Measurements from ENCODE around the gene NFKBIE.

Gene NFKBIE

DNA sequence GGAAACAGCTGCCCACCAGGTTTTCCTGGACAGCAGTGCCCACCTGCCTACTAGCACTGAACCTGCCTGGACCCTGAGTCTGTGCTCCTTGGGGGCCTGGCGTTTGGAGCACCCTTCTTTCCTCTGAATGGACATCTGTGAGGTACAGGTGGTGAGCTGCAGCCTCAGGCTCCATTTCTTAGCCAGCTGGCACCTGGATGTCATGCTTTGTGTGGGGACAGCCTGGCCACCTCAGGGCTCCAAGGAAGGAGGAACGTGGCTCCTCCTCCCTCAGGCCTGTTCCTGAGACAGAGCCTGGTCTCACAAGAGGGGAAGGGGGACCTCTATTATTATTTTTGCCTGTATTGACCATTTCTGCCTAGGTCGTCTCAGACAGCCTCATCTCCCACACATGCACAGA is 13.0 kb upstream of the NFKBIE start:
- TF ChIP-seq EGR1 (IDR thresholded peaks at IDR 0.05): no peak
- TF ChIP-seq, protein P1, sequence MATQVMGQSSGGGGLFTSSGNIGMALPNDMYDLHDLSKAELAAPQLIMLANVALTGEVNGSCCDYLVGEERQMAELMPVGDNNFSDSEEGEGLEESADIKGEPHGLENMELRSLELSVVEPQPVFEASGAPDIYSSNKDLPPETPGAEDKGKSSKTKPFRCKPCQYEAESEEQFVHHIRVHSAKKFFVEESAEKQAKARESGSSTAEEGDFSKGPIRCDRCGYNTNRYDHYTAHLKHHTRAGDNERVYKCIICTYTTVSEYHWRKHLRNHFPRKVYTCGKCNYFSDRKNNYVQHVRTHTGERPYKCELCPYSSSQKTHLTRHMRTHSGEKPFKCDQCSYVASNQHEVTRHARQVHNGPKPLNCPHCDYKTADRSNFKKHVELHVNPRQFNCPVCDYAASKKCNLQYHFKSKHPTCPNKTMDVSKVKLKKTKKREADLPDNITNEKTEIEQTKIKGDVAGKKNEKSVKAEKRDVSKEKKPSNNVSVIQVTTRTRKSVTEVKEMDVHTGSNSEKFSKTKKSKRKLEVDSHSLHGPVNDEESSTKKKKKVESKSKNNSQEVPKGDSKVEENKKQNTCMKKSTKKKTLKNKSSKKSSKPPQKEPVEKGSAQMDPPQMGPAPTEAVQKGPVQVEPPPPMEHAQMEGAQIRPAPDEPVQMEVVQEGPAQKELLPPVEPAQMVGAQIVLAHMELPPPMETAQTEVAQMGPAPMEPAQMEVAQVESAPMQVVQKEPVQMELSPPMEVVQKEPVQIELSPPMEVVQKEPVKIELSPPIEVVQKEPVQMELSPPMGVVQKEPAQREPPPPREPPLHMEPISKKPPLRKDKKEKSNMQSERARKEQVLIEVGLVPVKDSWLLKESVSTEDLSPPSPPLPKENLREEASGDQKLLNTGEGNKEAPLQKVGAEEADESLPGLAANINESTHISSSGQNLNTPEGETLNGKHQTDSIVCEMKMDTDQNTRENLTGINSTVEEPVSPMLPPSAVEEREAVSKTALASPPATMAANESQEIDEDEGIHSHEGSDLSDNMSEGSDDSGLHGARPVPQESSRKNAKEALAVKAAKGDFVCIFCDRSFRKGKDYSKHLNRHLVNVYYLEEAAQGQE (IDR thresholded peaks at IDR 0.05; ENCODE audit: low read depth): no peak
- TF ChIP-seq TAF1 (IDR thresholded peaks at IDR 0.05; ENCODE audit: low read depth): no peak
- TF ChIP-seq TCF12 (IDR thresholded peaks at IDR 0.05; ENCODE audit: low read depth): no peak
- TF ChIP-seq CEBPB (IDR thresholded peaks at IDR 0.05): no peak
- TF ChIP-seq NFIC (IDR thresholded peaks at IDR 0.05): no peak
- TF ChIP-seq RAD21 (IDR thresholded peaks at IDR 0.05; ENCODE audit: low read depth): no peak
- no peak for TF ChIP-seq TEAD4 (IDR thresholded peaks at IDR 0.05)
- TF ChIP-seq, protein P2, sequence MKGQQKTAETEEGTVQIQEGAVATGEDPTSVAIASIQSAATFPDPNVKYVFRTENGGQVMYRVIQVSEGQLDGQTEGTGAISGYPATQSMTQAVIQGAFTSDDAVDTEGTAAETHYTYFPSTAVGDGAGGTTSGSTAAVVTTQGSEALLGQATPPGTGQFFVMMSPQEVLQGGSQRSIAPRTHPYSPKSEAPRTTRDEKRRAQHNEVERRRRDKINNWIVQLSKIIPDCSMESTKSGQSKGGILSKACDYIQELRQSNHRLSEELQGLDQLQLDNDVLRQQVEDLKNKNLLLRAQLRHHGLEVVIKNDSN (IDR thresholded peaks at IDR 0.05): no peak
- no peak for TF ChIP-seq ZBTB7A (IDR thresholded peaks at IDR 0.05; ENCODE audit: low read depth)
- TF ChIP-seq EP300 (IDR thresholded peaks at IDR 0.05; ENCODE audit: borderline replicate concordance): no peak
- TF ChIP-seq, protein P3, sequence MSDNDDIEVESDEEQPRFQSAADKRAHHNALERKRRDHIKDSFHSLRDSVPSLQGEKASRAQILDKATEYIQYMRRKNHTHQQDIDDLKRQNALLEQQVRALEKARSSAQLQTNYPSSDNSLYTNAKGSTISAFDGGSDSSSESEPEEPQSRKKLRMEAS (IDR thresholded peaks at IDR 0.05): no peak
- no peak for TF ChIP-seq FOXM1 (IDR thresholded peaks at IDR 0.05; ENCODE audit: borderline replicate concordance, low read depth)
- TF ChIP-seq CREB1 (IDR thresholded peaks at IDR 0.05; ENCODE audit: low read depth): no peak
- no peak for TF ChIP-seq YY1 (IDR thresholded peaks at IDR 0.05; ENCODE audit: low read depth)

DNA sequence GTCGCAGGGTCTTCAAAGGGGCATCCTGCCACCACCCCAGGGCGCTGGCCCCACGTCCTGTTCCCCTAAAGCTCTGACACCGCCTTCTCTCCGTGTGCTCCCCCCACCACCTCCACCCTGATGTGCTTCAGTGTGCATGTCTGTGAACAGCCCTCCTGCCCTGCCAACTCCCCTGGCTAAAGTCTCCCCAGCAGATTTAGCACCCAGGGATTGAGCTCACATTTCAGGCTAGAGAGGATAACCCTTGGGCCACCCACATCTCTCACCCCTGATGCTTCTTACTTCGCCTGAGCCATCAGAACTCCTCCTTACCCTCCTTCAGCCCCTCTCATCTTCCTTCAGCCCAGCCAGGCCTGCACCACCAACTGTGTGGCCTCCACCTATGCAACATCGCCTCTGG is 12.4 kb upstream of the NFKBIE start:
- TF ChIP-seq NFIC (IDR thresholded peaks at IDR 0.05) (no peak), RAD21 (IDR thresholded peaks at IDR 0.05; ENCODE audit: low read depth) (no peak), TEAD4 (IDR thresholded peaks at IDR 0.05) (no peak), ZBTB7A (IDR thresholded peaks at IDR 0.05; ENCODE audit: low read depth) (no peak), FOXM1 (IDR thresholded peaks at IDR 0.05; ENCODE audit: borderline replicate concordance, low read depth) (no peak), CEBPB (IDR thresholded peaks at IDR 0.05) (no peak), TCF12 (IDR thresholded peaks at IDR 0.05; ENCODE audit: low read depth) (no peak), EGR1 (IDR thresholded peaks at IDR 0.05) (no peak), TAF1 (IDR thresholded peaks at IDR 0.05; ENCODE audit: low read depth) (no peak), YY1 (IDR thresholded peaks at IDR 0.05; ENCODE audit: low read depth) (no peak), CREB1 (IDR thresholded peaks at IDR 0.05; ENCODE audit: low read depth) (no peak)
- TF ChIP-seq, protein P1 (IDR thresholded peaks at IDR 0.05; ENCODE audit: low read depth): no peak
- TF ChIP-seq, protein P2 (IDR thresholded peaks at IDR 0.05): no peak
- TF ChIP-seq, protein P3 (IDR thresholded peaks at IDR 0.05): no peak

DNA sequence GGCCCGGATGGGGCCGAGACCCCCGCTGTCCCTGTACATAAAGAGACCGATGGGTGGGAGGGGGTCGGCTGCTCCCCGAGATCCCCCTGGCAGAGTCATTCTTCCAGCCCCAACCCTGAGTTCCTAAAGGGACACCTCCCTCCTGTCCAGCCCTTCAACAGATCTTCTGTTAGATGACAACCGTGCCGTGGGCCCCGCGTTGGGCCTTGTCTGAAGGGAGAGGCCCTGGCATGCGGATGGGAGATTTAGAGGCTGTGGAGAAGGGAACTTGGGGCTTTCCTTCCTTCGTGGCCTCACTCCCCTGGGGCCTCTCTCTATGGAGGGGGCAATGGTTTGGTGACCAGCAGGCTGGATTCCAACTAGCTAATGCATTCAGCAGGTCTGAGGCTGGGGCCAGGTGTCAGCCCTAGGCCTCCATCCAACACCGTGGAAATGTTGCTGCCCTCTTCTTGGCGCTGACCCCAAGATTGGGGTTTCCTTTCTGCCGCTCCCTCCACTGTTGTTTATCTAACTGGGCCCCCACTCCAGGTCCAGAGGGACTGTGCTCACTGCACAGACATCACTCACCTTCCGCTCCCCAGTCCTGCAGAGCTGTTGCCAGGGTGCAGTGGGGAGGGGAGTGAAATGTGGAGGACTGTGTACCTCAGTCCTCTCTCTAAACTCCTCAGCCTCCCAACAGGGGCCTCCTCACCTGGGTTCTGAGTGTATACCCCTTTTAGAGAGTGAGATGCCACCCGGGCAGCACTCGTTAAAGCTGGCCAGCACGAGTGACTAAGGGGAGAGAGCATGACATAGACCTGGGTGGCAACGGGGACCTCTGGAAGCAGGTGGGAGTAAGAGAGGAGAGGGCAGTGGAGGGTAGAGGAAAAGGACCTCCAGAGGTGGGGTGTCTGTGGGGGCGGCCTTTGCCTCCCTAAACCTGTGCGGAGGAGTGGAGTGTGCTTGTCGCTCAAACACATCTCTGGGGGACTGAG is 11.6 kb upstream of the NFKBIE start:
- TF ChIP-seq CEBPB (IDR thresholded peaks at IDR 0.05) (no peak), EGR1 (IDR thresholded peaks at IDR 0.05) (no peak), TCF12 (IDR thresholded peaks at IDR 0.05; ENCODE audit: low read depth) (no peak), TAF1 (IDR thresholded peaks at IDR 0.05; ENCODE audit: low read depth) (no peak)
- TF ChIP-seq, protein P1 (IDR thresholded peaks at IDR 0.05; ENCODE audit: low read depth): no peak

Data from Ishikawa (cell line).